Omental fat pad (tissue), 4 donors: ENCODE results near the gene CEMIP2. TPM values are rescaled to one million over a fixed set of nuclear protein-coding genes. Genes with fewer than 3 reads are reported as not detected.
"Not testable (repeated sequence)": the region's sequence is repeated elsewhere in the genome, so short reads cannot be mapped to it uniquely, and the experiment has no call there.

Source experiments
- ATAC-seq: fragments of 150-250 bp; one replicate; pipeline ENCODE4 v1.9.1; 2016; ENCODE audit warnings: mild to moderate bottlenecking, moderate library complexity; ENCODE audit not compliant: low FRiP score
- DNase-seq: peaks from one replicate; pipeline ENCODE4 v3.0.0-alpha.2; 2019; ENCODE audit warnings: low spot score
- total RNA-seq, 4 donors: library from RNA; depleted of rRNA; stranded (reverse); fragments of >200 nt; gene quantifications; one replicate each; pipeline ENCODE4 v1.1.0, GENCODE V29; 2016
- TF ChIP-seq, protein P1 (sequence below), 3 donors: fragments of 450-650 bp; IDR thresholded peaks; one replicate each; pipeline ENCODE4 v1.5.1; 2016 to 2017; ENCODE audit warnings: antibody characterized with exemption in 3 of 3, mild to moderate bottlenecking in 3 of 3, moderate library complexity in 2 of 3

CEMIP2 gene
- total RNA-seq, 4 donors from 2014 or later, result 67.1 to 496 (median 126) TPM

GRCh38 chr9:71703172-71703872 is 65.0 kb downstream of the CEMIP2 start:
- DNase-seq (no peak), ATAC-seq (peak; percentile 64)
- TF ChIP-seq, protein P1, sequence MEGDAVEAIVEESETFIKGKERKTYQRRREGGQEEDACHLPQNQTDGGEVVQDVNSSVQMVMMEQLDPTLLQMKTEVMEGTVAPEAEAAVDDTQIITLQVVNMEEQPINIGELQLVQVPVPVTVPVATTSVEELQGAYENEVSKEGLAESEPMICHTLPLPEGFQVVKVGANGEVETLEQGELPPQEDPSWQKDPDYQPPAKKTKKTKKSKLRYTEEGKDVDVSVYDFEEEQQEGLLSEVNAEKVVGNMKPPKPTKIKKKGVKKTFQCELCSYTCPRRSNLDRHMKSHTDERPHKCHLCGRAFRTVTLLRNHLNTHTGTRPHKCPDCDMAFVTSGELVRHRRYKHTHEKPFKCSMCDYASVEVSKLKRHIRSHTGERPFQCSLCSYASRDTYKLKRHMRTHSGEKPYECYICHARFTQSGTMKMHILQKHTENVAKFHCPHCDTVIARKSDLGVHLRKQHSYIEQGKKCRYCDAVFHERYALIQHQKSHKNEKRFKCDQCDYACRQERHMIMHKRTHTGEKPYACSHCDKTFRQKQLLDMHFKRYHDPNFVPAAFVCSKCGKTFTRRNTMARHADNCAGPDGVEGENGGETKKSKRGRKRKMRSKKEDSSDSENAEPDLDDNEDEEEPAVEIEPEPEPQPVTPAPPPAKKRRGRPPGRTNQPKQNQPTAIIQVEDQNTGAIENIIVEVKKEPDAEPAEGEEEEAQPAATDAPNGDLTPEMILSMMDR (IDR thresholded peaks at IDR 0.05), result no peak

GRCh38 chr9:71697882-71698281 is 70.4 kb downstream of the CEMIP2 start:
- TF ChIP-seq, protein P1 (IDR thresholded peaks at IDR 0.05), result no peak
- no peak for DNase-seq
- no peak for ATAC-seq

DNA sequence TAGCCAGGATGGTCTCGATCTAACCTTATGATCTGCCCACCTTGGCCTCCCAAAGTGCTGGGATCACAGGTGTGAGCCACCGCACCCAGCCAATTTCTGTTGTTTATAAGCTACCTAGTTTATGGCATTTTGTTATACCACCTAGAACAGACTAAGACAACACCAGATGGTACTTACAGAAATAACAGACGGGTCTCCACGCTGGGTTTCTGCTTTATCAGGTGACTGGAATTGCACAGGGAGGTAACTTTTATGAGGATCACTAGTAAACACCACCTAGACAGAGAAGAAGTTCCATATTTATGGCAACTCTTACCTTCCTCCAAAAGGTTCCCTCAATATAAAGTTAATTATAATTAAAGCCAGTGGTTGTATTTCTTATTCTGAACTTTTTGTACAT is 74.0 kb downstream of the CEMIP2 start:
- ATAC-seq, result no peak
- TF ChIP-seq, protein P1 (IDR thresholded peaks at IDR 0.05), result no peak
- DNase-seq, result no peak

GRCh38 chr9:71693607-71694006 is 74.7 kb downstream of the CEMIP2 start:
- no peak for DNase-seq
- TF ChIP-seq, protein P1 (IDR thresholded peaks at IDR 0.05), result no peak
- ATAC-seq, result no peak

- ATAC-seq, result peak; percentile 48
- DNase-seq, result no peak
- TF ChIP-seq, protein P1 (IDR thresholded peaks at IDR 0.05), result no peak
Observed at GRCh38 chr9:71692337-71692736, 76.0 kb downstream of the CEMIP2 start.

DNA sequence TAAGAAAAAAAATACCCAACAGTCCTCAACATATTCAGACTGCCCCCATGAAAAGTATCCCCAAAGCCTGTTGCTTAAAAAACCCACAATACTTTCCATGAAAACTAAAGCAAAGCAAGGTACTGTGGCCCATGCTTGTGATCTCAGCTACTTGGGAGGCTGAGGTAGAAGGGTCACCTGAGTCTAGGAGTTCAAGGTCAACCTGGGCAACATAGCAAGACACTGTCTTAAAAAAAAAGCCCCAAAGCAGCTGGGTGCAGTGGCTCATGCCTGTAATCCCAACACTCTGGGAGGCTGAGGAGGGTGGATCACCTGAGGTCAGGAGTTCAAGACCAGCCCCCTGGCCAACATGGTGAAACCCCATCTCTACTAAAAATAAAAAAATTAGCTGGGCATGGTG is 76.7 kb downstream of the CEMIP2 start:
- not testable (repeated sequence) for DNase-seq, ATAC-seq

DNA sequence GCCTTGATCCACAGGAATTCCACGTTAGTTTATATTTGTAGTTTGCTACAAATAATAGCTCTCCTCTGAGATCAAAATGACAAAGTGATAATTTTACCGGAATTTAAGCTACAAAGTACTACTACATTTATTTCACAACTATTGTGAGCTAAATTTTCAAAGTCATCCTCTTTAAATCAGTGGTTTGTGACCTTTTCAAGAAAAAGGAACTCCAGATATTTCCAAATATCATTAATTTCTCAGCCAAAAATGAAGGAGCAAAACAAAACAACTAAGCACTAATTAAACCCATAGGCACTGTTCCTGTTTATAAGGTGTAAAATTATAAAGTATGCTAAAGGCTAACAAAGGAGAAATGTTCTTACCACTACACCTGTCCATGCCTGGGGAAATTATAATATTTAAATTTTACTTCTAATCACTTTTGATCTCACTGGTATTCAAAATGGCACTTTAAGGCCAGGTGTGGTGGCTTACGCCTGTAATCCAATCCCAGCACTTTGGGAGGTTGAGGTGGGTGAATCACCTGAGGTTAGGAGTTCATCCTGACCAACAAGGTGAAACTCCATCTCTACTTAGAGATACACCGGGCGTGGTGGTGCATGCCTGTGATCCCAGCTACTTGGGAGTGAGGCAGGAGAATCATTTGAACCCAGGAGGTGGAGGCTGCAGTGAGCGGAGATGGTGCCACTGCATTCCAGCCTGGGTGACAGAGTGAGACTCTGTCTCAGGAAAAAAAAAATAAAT is 77.5 kb downstream of the CEMIP2 start:
- ATAC-seq (no peak), DNase-seq (no peak)
- TF ChIP-seq, protein P1 (IDR thresholded peaks at IDR 0.05), result no peak
